ENCODE data around the gene PPM1L.

The PPM1L gene

GRCh38 chr3:160808838-160809237 lies 52.8 kb downstream of the PPM1L start:
- no peak for DNase-seq (ENCODE audit: low read depth in 2 of 2)

GRCh38 chr3:160809453-160809852 lies 53.4 kb downstream of the PPM1L start:
- no peak for DNase-seq (ENCODE audit: low read depth in 2 of 2)

- DNase-seq (ENCODE audit: low read depth in 2 of 2), result no peak
These were observed 54.6 kb downstream of the PPM1L start for GRCh38 chr3:160810362-160811236.

GRCh38 chr3:160811237-160811548 lies 55.2 kb downstream of the PPM1L start:
- DNase-seq (ENCODE audit: low read depth in 2 of 2), result no peak

- DNase-seq (ENCODE audit: low read depth in 2 of 2), result no peak
These were observed 56.3 kb downstream of the PPM1L start for GRCh38 chr3:160812304-160812703.

GRCh38 chr3:160815280-160815679 lies 59.2 kb downstream of the PPM1L start:
- DNase-seq (ENCODE audit: low read depth in 2 of 2), result no peak

GRCh38 chr3:160820022-160820421 lies 64.0 kb downstream of the PPM1L start:
- no peak for DNase-seq (ENCODE audit: low read depth in 2 of 2)

- DNase-seq (ENCODE audit: low read depth in 2 of 2), result no peak
These were observed 64.4 kb downstream of the PPM1L start for GRCh38 chr3:160820430-160820829.

- DNase-seq (ENCODE audit: low read depth in 2 of 2), result no peak
These were observed 66.9 kb downstream of the PPM1L start for GRCh38 chr3:160822936-160823335.

GRCh38 chr3:160825311-160825800 lies 69.3 kb downstream of the PPM1L start:
- DNase-seq (ENCODE audit: low read depth in 2 of 2), result no peak

GRCh38 chr3:160826408-160826807 lies 70.4 kb downstream of the PPM1L start:
- DNase-seq (ENCODE audit: low read depth in 2 of 2), result no peak

GRCh38 chr3:160826991-160827390 lies 71.0 kb downstream of the PPM1L start:
- no peak for DNase-seq (ENCODE audit: low read depth in 2 of 2)

GRCh38 chr3:160827516-160827915 lies 71.5 kb downstream of the PPM1L start:
- DNase-seq (ENCODE audit: low read depth in 2 of 2), result no peak

GRCh38 chr3:160828880-160829279 lies 72.8 kb downstream of the PPM1L start:
- DNase-seq (ENCODE audit: low read depth in 2 of 2), result no peak

- no peak for DNase-seq (ENCODE audit: low read depth in 2 of 2)
These were observed 73.5 kb downstream of the PPM1L start for GRCh38 chr3:160829486-160830009.

GRCh38 chr3:160830796-160831195 lies 74.8 kb downstream of the PPM1L start:
- DNase-seq (ENCODE audit: low read depth in 2 of 2), result no peak

- no peak for DNase-seq (ENCODE audit: low read depth in 2 of 2)
These were observed 75.4 kb downstream of the PPM1L start for GRCh38 chr3:160831401-160831800.

- DNase-seq (ENCODE audit: low read depth in 2 of 2), result no peak
These were observed 81.5 kb downstream of the PPM1L start for GRCh38 chr3:160837394-160837980.

- DNase-seq (ENCODE audit: low read depth in 2 of 2), result no peak
These were observed 84.6 kb downstream of the PPM1L start for GRCh38 chr3:160840590-160840989.

GRCh38 chr3:160841455-160841854 lies 85.4 kb downstream of the PPM1L start:
- no peak for DNase-seq (ENCODE audit: low read depth in 2 of 2)

GRCh38 chr3:160842021-160843005 lies 86.3 kb downstream of the PPM1L start:
- no peak for DNase-seq (ENCODE audit: low read depth in 2 of 2)

All from stimulated activated CD8-positive, alpha-beta memory T cell treated with anti-CD3 and anti-CD28 coated beads, Interleukin-7, amount 100 ng/mL, for 4 hours (primary cell).